Muscle of leg (tissue), 16 donors: Measurements from ENCODE around the gene LYPLAL1. TPM values are rescaled to one million over a fixed set of nuclear protein-coding genes. Genes with fewer than 3 reads are reported as not detected.

ENCODE experiments used
- DNase-seq: peaks from one replicate; pipeline ENCODE4 v3.0.0; 2013
- H3K27ac ChIP-seq: one replicate; pipeline ENCODE4 v1.5.1; 2013; ENCODE audit warnings: mild to moderate bottlenecking, low read length, control low read depth
- H3K27me3 ChIP-seq: one replicate; pipeline ENCODE4 v1.6.1; 2013; ENCODE audit warnings: low read length; ENCODE audit not compliant: control insufficient read depth, insufficient read depth
- H3K36me3 ChIP-seq: one replicate; pipeline ENCODE4 v1.6.1; 2013; ENCODE audit warnings: low read length; ENCODE audit not compliant: control insufficient read depth, insufficient read depth
- H3K4me1 ChIP-seq: one replicate; pipeline ENCODE4 v1.6.1; 2013; ENCODE audit warnings: low read length; ENCODE audit not compliant: control insufficient read depth, insufficient read depth
- H3K4me3 ChIP-seq: one replicate; pipeline ENCODE4 v1.5.1; 2013; ENCODE audit warnings: low read length, control low read depth
- H3K9me3 ChIP-seq: replicated peaks from 2 replicates; pipeline ENCODE4 v1.6.1; 2013; ENCODE audit warnings: low read depth, low read length; ENCODE audit not compliant: control insufficient read depth
- whole genome bisulfite sequencing: methylation state at CpG from one replicate; pipeline ENCODE4 v1.1.5; 2013; ENCODE audit warnings: missing lambda C conversion rate; ENCODE audit not compliant: insufficient coverage; 5-methylcytosine and 5-hydroxymethylcytosine counted together
- long read RNA-seq, 11 donors: transcript quantifications; one replicate each; lab custom pipeline, GENCODE V29; 2026
- polyA plus RNA-seq, 8 donors: library from polyadenylated mRNA; unstranded; fragments of 120-200 nt; gene quantifications; one replicate each; pipeline versions ENCODE4 v1.2.1 to v1.2.3, GENCODE V29; 2013; ENCODE audit warnings: inconsistent platforms in 1 of 8, low replicate concordance in 1 of 8; ENCODE audit not compliant: insufficient read length in 8 of 8, insufficient read depth in 1 of 8
- total RNA-seq: library from RNA; stranded (reverse); fragments of 120-200 nt; gene quantifications from one replicate; pipeline ENCODE4 v1.2.4, GENCODE V29; 2013

Gene LYPLAL1
- total RNA-seq (53.9 TPM), polyA plus RNA-seq (10 to 100 TPM; 25.3 to 31.7 (median 28.6) TPM)
- long read RNA-seq, donor 1, partial matches to known transcripts = 0 of 5 reads
- long read RNA-seq, donor 1, other reads (novel, unspliced or antisense) = 0 of 5 reads
- long read RNA-seq, donor 2, partial matches to known transcripts = 0 of 2 reads
- long read RNA-seq, donor 2, other reads (novel, unspliced or antisense) = 0 of 2 reads
- long read RNA-seq, donor 3, transcript LYPLAL1-202 (5 exons, 1,898 nt) = major isoform, 5 of 12 reads
- long read RNA-seq, donor 3, partial matches to known transcripts = 0 of 12 reads
- long read RNA-seq, donor 3, other reads (novel, unspliced or antisense) = 0 of 12 reads
- long read RNA-seq, donor 4, partial matches to known transcripts = 0 of 10 reads
- long read RNA-seq, donor 4, other reads (novel, unspliced or antisense) = 0 of 10 reads
- long read RNA-seq, donor 5, transcript LYPLAL1-202 (5 exons, 1,898 nt) = major isoform, 8 of 15 reads
- long read RNA-seq, donor 5, partial matches to known transcripts = 0 of 15 reads
- long read RNA-seq, donor 5, other reads (novel, unspliced or antisense) = 0 of 15 reads
- long read RNA-seq, donor 6, transcript LYPLAL1-202 (5 exons, 1,898 nt) = major isoform, 14 of 26 reads
- long read RNA-seq, donor 6, partial matches to known transcripts = 0 of 26 reads
- long read RNA-seq, donor 6, other reads (novel, unspliced or antisense) = 0 of 26 reads
- long read RNA-seq, donor 7, transcript LYPLAL1-202 (5 exons, 1,898 nt) = major isoform, 9 of 13 reads
- long read RNA-seq, donor 7, partial matches to known transcripts = 0 of 13 reads
- long read RNA-seq, donor 7, other reads (novel, unspliced or antisense) = 0 of 13 reads
- long read RNA-seq, donor 8, partial matches to known transcripts = 0 of 13 reads
- long read RNA-seq, donor 8, other reads (novel, unspliced or antisense) = 0 of 13 reads
- long read RNA-seq, donor 9, partial matches to known transcripts = 0 of 7 reads
- long read RNA-seq, donor 9, other reads (novel, unspliced or antisense) = 0 of 7 reads
- long read RNA-seq, donor 10, transcript LYPLAL1-202 (5 exons, 1,898 nt) = major isoform, 7 of 17 reads
- long read RNA-seq, donor 10, partial matches to known transcripts = 0 of 17 reads
- long read RNA-seq, donor 10, other reads (novel, unspliced or antisense) = 0 of 17 reads
- long read RNA-seq, donor 11, partial matches to known transcripts = 0 of 8 reads
- long read RNA-seq, donor 11, other reads (novel, unspliced or antisense) = 0 of 8 reads

DNA sequence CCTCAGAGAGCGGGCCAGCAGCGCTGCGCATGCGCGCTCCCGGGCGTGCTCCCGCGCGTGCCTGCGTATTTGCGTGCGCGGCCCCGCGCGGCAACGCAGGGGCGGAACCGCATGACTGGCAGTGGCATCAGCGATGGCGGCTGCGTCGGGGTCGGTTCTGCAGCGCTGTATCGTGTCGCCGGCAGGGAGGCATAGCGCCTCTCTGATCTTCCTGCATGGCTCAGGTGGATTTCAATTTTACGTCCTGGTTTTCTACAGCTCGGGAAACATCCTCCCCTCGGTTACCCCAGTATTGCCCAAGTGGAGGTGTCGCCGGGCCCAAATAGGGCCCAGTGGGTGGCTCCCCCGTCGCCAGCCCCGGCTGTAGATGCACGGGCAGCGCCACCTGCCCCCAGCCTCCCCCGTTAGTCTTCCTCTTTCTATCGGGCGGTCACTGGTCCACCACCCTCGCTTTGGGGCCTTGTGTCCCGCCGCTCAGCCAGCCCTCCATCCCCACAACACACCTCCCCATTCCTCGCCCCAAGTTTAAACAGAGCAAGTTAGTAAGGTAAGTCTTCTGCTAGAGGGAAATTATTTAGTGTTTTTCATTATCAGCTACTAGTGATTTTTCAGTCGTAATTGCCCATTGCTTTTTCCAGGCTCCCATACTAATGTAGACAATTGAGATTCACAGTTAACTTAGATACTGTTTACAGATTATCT is at the start of gene LYPLAL1:
Gene LYPLAL1, plus strand, starts transcription at position 121 of the 702 bp plus-strand sequence. Its CDS starts 13 bp downstream, at position 134.
- Histone ChIP-seq H3K4me1 (peaks cover 11% of the 10 kb centered on the region), H3K36me3 (peaks cover 2% of the 10 kb centered on the region), H3K27ac (peak within 1 kb of the TSS; percentile 96), H3K27me3 (no peaks in the 10 kb centered on the region), H3K4me3 (peak within 1 kb of the TSS; percentile 86), H3K9me3 (no peaks in the 10 kb centered on the region)
- WGBS = under 1% methylated on average over 39 of the region's 48 CpGs
- peak; percentile 96 for DNase-seq

DNA sequence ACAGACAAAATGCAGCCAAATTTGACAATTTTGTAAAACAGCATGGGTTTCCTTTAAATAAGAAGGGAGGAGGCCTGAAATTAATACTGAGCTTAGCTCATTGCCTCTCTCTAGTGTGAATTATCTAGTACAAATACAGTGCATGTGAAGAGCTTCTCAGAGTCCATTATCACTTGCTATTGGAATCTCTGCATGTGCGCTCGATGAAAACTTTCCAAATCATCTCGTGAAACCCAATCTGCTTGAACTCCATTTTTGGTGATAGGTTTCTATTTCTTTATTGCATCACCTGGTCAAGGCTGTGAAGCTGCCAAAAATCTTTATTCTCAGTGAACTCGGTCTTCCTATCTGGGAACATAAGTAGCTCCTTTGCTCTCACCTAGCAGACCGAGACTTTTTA is 49.5 kb upstream of the LYPLAL1 start:
- Histone ChIP-seq H3K27me3 (no peaks in the 10 kb centered on the region), H3K4me3 (no peak overlapping the region), H3K36me3 (no peaks in the 10 kb centered on the region), H3K4me1 (peaks cover 10% of the 10 kb centered on the region), H3K27ac (no peak overlapping the region), H3K9me3 (no peaks in the 10 kb centered on the region)
- WGBS = no CpG with 5 or more reads among the region's 5 CpGs
- peak; percentile 60 for DNase-seq

DNA sequence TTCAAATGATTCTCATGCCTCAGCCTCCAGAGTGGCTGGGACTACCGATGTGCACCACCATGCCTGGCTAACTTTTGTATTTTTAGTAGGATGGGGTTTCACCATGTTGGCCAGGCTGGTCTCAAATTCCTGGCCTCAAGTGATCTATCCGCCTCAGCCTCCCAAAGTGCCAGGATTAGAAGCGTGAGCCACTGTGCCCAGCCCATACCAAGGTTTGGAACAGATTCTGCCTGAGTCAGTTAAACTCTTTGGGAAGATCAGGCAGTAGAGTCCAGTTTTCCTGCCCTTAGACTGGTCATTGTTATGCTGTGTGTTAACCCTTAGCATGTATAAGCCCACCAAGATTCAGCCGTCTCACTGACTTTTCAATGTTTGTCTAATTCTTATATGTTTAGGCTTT is 48.3 kb upstream of the LYPLAL1 start:
- DNase-seq = no peak

DNA sequence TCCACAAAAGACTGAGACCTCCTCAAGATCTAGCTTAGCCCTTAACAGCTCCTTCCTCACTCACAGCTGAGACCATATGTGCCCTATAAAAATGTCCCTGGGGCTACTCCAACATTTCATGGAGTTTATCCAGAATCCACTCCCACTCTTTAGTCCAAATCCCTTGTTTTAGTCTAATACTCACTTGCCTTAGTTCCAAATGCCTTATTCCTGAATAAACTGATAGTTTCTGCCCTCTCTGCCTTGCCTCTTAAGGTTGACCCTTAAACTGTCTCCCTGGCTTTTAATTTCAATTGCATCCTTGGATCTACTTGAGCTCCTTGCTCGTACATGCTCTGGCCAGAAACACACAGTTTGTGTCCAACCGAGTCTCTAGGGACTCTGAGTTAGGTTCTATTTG is 47.3 kb upstream of the LYPLAL1 start:
- no CpG with 5 or more reads among the region's 2 CpGs for WGBS
- Histone ChIP-seq H3K27ac (peak overlapping the region; percentile 29), H3K36me3 (no peaks in the 10 kb centered on the region), H3K4me3 (no peak overlapping the region), H3K9me3 (no peaks in the 10 kb centered on the region), H3K27me3 (no peaks in the 10 kb centered on the region), H3K4me1 (peaks cover 10% of the 10 kb centered on the region)
- peak; percentile 80 for DNase-seq

More for the DNA sequence above, 48.3 kb upstream of the LYPLAL1 start:
- peaks cover 10% of the 10 kb centered on the region for H3K4me1 ChIP-seq
- no peak overlapping the region for H3K4me3 ChIP-seq
- 89% methylated on average over 3 of the region's 4 CpGs for WGBS
- H3K36me3 ChIP-seq = no peaks in the 10 kb centered on the region
- no peaks in the 10 kb centered on the region for H3K9me3 ChIP-seq
- H3K27ac ChIP-seq = no peak overlapping the region
- no peaks in the 10 kb centered on the region for H3K27me3 ChIP-seq

DNA sequence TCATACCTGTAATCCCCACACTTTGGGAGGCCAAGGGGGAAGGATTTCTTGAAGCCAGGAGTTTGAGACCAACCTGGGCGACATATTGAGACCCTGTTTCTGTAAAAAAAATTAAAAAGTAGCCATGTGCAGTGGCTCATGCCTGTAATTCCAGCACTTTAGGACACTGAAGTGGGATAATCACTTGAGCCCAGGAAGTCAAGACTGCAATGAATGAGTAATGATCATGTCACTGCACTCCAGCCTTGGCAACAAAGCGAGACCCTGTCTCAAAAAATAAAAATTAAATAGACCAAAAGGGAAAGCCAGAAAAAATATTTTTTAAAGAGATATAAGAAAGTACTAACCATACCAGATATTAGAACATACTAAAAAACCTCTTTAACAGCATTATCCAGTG is 44.7 kb upstream of the LYPLAL1 start:
- Histone ChIP-seq H3K4me1 (peaks cover 3% of the 10 kb centered on the region), H3K27ac (no peak overlapping the region), H3K9me3 (no peaks in the 10 kb centered on the region), H3K27me3 (no peaks in the 10 kb centered on the region), H3K4me3 (no peak overlapping the region), H3K36me3 (no peaks in the 10 kb centered on the region)
- WGBS = 80% methylated on average over 1 of the region's 2 CpGs
- DNase-seq = no peak

DNA sequence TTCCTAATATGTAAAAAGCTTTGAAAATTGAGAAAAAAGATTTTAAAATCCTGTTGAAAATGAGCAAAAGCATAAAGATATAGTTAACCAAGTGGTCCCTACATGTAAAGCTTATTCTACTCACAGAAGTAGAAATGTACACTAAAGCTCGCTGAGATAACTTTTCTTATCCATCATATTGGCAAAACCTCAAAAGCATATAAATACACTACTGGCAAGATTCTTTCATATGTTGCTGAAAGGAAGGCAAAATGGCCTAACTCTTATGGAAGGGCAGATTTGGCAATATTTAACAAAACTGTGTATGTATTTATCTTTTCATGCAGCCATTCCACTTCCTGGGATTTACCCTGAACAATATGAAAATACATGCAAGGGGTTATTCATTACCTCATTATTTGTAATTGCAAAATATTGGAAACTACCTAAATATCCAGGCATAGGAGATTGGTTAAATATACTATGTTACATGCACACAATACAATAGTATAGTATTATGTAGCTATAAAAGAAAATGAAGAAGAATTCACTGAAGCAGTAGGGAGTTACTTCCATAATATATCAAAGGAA is 43.2 kb upstream of the LYPLAL1 start:
- H3K9me3 ChIP-seq = peaks cover 3% of the 10 kb centered on the region
- no peak overlapping the region for H3K4me3 ChIP-seq
- H3K36me3 ChIP-seq = no peaks in the 10 kb centered on the region
- peaks cover 2% of the 10 kb centered on the region for H3K4me1 ChIP-seq
- no CpG with 5 or more reads among the region's 1 CpG for WGBS
- no peak for DNase-seq
- no peak overlapping the region for H3K27ac ChIP-seq
- H3K27me3 ChIP-seq = no peaks in the 10 kb centered on the region

DNA sequence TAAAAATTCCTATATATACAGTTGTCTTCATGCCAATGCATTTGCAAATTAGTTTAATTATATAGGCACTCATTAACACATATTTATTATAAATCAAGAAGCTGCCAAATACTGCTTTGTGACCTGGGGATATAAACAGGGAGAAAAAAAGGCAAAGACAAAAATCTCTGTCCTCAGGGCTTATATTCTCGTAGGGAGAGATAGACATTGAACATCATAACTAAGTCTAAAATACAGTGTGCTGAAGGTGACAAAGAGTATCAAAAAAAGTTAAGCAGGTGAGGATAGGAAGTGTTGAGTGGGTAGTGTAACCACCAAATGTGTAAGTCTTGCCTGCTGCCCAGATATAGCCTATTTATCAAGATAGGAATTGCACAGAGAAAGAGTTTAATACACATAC is 40.7 kb upstream of the LYPLAL1 start:
- Histone ChIP-seq H3K27me3 (no peaks in the 10 kb centered on the region), H3K27ac (no peak overlapping the region), H3K9me3 (peaks cover 3% of the 10 kb centered on the region), H3K4me3 (no peak overlapping the region), H3K36me3 (no peaks in the 10 kb centered on the region), H3K4me1 (no peaks in the 10 kb centered on the region)
- no peak for DNase-seq
- WGBS = no CpG with 5 or more reads among the region's 1 CpG

DNA sequence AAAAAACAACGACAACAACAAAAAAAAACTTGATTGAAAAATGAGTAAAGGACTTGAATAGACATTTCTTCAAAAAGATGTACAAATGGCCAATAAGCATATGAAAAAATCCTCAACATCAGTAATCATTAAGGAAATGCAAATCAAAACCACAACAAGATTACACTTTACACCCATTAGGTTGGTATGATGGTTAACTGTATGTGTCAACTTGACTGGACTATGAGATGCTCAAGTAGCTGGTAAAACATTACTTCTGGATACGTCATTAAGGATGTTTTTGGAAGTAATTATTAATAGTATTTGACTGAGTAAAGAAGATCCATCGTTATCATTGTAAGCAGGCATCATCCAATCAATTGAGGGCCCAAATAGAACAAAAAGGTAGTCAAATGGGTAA is 34.9 kb upstream of the LYPLAL1 start:
- WGBS = no CpG with 5 or more reads among the region's 3 CpGs
- H3K36me3 ChIP-seq = no peaks in the 10 kb centered on the region
- H3K9me3 ChIP-seq = peaks cover 3% of the 10 kb centered on the region
- H3K4me1 ChIP-seq = no peaks in the 10 kb centered on the region
- no peak overlapping the region for H3K4me3 ChIP-seq
- H3K27ac ChIP-seq = no peak overlapping the region
- H3K27me3 ChIP-seq = no peaks in the 10 kb centered on the region
- DNase-seq = no peak

DNA sequence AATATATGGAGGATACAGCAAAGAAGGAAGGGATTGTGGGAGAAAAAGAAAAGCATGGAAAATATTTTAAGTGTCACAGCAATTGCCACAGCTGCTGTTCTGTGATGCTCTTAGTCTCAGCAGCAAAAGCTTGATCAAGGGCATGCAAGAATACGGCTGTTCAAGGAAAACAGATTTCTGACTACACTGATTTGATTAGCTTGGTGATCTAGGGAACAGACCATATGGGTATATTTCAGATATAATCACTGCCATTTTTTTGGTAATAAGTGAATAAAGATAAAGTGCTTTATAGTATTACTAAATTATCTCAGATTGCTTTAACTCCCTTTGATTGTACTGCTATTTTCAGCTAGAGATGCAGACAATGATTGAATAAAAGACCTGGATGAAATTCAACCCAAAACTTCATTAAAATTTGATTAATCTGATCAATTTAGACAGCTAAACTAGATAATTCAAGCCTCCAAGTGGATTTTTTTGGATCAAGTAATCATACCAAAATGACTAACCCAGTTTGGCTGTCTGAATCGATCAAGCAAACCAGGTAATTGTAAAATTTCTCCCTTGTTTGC is 33.3 kb upstream of the LYPLAL1 start:
- Histone ChIP-seq H3K27me3 (no peaks in the 10 kb centered on the region), H3K4me1 (no peaks in the 10 kb centered on the region)

More for the DNA sequence above, 33.3 kb upstream of the LYPLAL1 start:
- DNase-seq = no peak
- WGBS = no CpG with 5 or more reads among the region's 2 CpGs
- Histone ChIP-seq H3K27ac (no peak overlapping the region), H3K4me3 (no peak overlapping the region), H3K9me3 (no peaks in the 10 kb centered on the region), H3K36me3 (no peaks in the 10 kb centered on the region)
